Vagina (tissue), 2 donors: ENCODE results near the gene GABRP.

Source experiments
- POLR2A ChIP-seq, 2 donors: fragments of 450-650 bp; IDR thresholded peaks; one replicate each; pipeline ENCODE4 v1.6.1; 2017; ENCODE audit warnings: antibody characterized with exemption in 2 of 2, mild to moderate bottlenecking in 2 of 2, moderate library complexity in 2 of 2
- POLR2AphosphoS5 ChIP-seq, 2 donors: sonication (generic); formaldehyde crosslinking; IDR thresholded peaks; one replicate each; pipeline ENCODE4 v1.9.0; 2017; ENCODE audit warnings: antibody characterized with exemption in 2 of 2, mild to moderate bottlenecking in 2 of 2, low read depth in 1 of 2; ENCODE audit not compliant: insufficient read depth in 1 of 2
- TF ChIP-seq, protein P1 (sequence below), 3 experiments: fragments of 450-650 bp in 2 of 3; fragments of 200-600 bp in 1 of 3; sonication (generic) in 1 of 3; IDR thresholded peaks; one replicate each; pipeline ENCODE4 v1.5.1; 2017 to 2019; ENCODE audit warnings: antibody characterized with exemption in 3 of 3, mild to moderate bottlenecking in 2 of 3, moderate library complexity in 2 of 3

DNA sequence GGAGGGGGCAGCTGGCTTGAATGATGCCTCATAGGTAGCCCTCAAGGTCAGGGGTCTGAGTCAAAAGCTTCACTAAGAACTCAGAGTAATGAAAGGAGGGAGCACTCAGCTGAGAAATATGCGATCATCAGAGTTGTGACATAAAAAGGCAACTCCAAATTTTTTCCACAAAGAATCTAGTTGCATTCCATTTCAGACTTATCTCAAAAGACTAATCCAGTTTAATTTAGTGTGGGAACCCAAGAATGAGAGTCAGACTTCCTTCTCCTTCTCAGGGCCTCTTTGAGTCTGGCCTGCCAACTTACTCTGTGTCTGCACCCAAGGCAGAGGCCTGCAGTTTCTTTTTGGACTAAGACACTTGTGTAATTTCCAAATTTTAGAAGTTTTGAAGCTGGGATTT lies 34.7 kb downstream of the GABRP start:
- no peak for TF ChIP-seq POLR2A (IDR thresholded peaks at IDR 0.05)
- TF ChIP-seq, protein P1, sequence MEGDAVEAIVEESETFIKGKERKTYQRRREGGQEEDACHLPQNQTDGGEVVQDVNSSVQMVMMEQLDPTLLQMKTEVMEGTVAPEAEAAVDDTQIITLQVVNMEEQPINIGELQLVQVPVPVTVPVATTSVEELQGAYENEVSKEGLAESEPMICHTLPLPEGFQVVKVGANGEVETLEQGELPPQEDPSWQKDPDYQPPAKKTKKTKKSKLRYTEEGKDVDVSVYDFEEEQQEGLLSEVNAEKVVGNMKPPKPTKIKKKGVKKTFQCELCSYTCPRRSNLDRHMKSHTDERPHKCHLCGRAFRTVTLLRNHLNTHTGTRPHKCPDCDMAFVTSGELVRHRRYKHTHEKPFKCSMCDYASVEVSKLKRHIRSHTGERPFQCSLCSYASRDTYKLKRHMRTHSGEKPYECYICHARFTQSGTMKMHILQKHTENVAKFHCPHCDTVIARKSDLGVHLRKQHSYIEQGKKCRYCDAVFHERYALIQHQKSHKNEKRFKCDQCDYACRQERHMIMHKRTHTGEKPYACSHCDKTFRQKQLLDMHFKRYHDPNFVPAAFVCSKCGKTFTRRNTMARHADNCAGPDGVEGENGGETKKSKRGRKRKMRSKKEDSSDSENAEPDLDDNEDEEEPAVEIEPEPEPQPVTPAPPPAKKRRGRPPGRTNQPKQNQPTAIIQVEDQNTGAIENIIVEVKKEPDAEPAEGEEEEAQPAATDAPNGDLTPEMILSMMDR (IDR thresholded peaks at IDR 0.05): no peak
- TF ChIP-seq POLR2AphosphoS5 (IDR thresholded peaks at IDR 0.05; ENCODE audit: insufficient read depth in 1 of 2, low read depth in 1 of 2): no peak
